Measurements from ENCODE around the gene STXBP5L.
"Not testable (repeated sequence)": the region's sequence is repeated elsewhere in the genome, so short reads cannot be mapped to it uniquely, and the experiment has no call there.

Gene STXBP5L

DNA sequence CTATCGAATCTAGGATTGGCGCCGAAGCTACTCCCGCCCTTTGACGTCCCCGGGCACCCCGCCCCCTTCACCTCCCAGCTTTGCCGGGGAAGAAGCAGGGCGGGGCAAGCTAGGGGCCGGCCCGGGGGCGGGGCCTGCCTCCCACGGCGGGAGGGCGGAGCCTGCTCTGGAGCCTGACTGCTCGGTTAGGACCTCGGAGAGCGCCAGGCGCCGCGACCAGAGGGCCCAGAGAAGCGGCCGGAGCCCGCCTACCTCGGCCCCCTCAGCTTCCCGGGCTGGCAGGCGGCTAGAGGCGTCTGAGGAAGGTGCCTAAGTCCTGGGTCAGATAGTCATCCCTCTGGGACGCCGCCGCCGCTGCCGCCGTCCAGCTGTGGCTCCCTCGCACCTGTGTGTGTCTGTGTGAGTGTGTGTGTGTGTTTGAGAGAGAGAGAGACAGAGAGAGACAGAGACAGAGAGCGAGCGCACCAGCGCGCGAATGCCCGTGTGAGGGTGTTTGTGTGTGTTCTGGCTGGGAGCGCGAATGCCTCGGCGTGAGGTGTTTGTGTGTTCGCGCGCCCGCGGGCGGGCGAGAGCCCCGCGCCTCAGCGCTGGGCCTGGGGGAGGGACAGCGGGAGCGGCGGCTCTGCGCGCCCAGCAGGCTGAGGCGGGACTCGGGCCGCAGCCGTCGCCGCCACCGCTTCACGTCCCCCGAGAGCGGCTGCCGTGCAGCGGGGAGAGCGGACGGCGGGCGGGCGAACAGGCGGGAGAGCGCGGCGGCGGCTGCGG is at the start of gene STXBP5L:
TSS of gene STXBP5L (plus strand) at position 176 of the 765 bp plus-strand sequence. CDS start 1,374 bp downstream, outside the sequence.
- DNase-seq (ENCODE audit: low read depth): peak; percentile 63

DNA sequence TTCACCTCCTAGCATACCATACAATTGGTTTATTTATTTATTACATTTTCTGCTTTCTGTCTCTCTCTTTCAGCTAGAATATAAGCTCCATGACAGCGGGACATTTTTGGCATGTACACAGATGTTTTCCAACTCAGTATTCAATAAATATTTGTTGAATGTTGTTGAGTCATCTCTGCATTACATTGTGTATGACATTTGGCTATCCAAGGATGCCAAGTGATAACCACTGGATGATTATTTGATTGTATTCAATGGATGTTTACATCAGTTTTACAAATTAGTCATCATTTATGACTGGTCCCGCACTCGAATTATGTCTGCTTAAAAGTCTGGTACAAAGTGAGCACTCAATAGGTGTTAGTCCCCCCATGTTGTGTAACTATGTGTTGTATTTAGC is 49.5 kb upstream of the STXBP5L start:
- no peak for DNase-seq (ENCODE audit: low read depth)

GRCh38 chr3:120864541-120864940 is 43.5 kb upstream of the STXBP5L start:
- no peak for DNase-seq (ENCODE audit: low read depth)

DNA sequence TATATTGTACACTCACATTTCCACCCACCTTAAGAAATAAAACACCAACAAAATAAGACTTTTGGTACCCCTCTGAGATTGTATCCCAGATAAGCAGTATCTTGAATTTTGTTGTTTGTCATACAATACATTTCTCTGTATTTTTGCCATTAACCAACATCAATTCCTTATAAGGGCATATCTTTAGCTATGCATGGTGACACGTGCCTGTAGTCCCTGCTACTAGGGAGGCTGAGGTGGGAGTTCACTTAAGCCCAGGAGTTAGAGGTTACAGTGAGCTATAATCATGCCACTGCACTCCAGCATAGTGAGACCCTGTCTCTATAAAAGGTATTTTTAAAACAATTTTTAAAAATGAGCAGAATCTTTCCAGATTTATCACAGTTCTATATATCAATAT is 32.5 kb upstream of the STXBP5L start:
- no peak for DNase-seq (ENCODE audit: low read depth)

DNA sequence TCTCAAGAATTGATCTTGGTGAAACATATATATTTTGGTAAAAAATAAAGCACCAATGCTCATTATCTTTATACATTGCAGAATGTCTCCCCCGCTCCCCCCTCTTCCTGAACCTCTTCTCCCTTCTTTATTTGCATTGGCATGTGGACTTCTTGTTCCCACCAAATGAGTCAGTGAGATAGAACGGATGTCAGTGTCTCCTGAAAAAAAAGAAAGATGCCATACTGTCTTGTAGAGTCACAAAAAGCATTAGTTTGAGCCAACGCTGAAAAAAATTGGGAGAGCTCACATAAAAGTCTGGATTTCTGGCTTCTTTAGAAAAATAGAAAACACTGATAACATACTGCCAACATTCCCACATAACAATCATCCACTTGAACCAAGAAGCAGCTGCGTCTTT is 32.0 kb upstream of the STXBP5L start:
- DNase-seq (ENCODE audit: low read depth): no peak

DNA sequence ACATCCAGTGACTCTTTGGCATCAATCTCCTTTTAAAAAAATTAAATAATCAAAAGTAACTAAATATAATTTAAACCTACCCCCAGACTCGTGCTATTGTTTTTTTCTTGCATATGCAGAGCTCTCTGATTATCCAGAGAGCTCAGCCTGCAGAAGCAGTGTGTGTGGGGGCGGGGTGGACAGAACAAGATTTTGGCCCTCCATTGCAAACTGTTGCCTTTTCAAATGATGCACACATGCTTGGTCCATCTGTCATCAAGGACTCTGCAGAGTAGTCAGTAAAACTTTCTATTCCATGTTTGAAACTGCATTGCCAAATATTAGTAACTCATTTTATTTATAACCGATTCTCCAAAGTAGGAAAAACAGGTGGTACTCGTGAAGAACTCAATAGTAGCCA is 28.6 kb upstream of the STXBP5L start:
- DNase-seq (ENCODE audit: low read depth): no peak

- DNase-seq (ENCODE audit: low read depth): no peak
Measured at GRCh38 chr3:120892921-120893320, 15.1 kb upstream of the STXBP5L start.

- peak; percentile 1 for DNase-seq (ENCODE audit: low read depth)
Measured at GRCh38 chr3:120894316-120895057, 13.5 kb upstream of the STXBP5L start.

- not testable (repeated sequence) for DNase-seq (ENCODE audit: low read depth)
Measured at GRCh38 chr3:120901716-120902115, 6.3 kb upstream of the STXBP5L start.

DNA sequence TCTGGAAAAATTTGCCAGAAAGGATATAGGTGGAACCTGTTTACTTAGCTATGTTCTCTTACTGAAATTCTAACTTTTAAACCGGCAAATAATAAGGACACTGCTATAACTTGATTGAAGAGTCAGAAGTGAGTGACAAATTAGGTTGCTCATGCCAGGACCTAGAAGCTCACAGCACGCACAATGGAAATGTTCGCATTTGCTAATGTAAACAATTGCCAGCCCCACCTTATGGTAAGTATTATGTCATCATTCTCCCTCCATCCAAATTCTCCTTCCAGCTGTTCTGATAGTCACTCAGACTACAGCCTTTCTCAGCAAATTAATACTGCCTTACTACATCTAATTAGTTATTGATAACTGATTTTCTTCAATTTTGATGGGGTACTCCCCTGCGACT is 4.8 kb upstream of the STXBP5L start:
- DNase-seq (ENCODE audit: low read depth): no peak

DNA sequence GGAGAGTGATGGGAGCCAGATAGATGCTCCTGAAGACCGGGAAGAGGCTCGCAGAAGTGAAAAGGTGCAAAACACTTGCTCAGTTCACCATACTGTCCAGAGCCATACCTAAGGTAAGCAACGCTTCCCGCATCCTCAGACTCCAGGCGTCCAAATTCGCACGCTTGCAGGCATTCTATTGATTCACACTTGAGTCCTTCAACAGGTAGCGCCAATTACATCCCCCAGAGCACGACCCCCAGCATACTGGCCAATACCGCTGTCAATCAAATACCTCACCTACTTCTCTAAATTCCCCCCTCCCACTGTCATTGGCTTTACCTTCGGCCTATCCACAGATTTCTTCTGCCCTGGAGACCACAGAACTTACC is 361 bp upstream of the STXBP5L start:
- DNase-seq (ENCODE audit: low read depth): no peak

- DNase-seq (ENCODE audit: low read depth): no peak
Measured at GRCh38 chr3:120908795-120909601, 993 bp downstream of the STXBP5L start.

- no peak for DNase-seq (ENCODE audit: low read depth)
Measured at GRCh38 chr3:120909602-120909878, 1.5 kb downstream of the STXBP5L start.

- no peak for DNase-seq (ENCODE audit: low read depth)
Measured at GRCh38 chr3:120926146-120926545, 18.1 kb downstream of the STXBP5L start.

GRCh38 chr3:120928991-120929390 is 21.0 kb downstream of the STXBP5L start:
- DNase-seq (ENCODE audit: low read depth): peak; percentile 4

GRCh38 chr3:120931593-120931992 is 23.6 kb downstream of the STXBP5L start:
- DNase-seq (ENCODE audit: low read depth): no peak

DNA sequence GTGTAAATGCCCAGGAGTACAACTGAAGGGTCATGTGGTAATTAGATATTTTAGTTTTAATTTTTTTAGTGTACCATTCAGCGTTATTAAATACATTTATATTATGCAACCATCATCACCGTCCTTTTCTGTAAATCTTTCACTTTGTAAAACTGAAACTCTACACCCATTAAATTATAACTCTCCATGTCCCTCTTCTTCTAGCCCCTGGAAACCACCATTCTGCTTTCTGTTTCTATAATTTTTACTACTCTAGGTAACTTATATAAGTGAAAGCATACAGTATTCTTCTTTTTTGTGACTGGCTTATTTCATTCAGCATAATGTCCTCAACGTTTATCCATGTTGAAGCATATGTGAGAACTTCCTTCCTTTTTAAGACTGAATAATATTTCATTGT is 48.1 kb downstream of the STXBP5L start:
- DNase-seq (ENCODE audit: low read depth): no peak

DNA sequence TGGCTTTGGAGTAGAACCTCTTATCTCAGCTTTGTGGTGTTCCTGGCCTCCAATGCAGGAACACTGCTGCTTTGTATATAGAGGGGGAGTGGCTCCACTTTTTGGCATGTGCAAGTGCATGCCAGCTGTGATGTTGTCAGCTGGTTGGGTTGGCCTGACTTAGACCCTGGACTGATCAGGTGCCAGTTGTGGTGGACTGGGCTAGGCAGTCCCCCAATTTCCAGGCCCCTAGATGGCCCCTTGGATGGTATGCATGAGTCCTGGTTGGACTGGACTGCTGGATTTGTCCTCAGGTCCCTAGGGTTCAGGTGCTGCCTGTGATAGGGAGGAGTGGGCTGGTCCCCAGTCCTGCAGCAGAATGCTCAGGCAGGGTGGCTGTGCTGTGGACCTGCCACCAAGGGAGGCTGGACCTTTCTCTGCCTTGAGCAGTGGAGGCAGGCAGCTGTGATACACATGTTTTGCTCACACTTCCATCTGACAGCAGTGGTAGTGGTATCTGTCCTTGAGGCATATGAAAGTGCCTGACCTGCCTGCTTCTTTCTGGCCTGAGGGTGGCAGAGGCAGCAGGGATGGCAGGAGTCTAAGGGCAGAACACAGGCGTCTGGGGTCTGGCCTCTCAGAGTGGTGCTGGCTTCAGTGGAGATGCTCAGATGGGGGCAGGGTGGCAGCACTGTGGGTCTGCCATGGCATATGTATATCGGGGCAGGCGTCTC is 74.8 kb downstream of the STXBP5L start:
- DNase-seq (ENCODE audit: low read depth): no peak

DNA sequence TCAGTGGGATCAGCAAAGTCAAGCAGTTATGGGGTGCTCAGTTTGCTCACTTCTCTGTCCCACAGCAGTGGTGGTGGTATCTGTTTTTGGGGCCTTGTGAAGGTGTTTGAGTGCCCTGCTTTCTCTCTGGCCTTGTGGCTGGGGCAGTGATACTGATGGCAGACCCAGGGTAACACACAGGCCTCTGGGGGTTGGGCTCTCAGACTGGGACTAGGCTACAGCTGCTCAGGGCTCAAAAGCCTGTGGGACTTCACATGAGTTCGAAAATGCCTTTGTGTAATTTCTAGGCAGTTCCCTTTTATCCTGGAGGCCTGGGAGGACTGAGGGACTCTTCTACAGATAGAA is 75.3 kb downstream of the STXBP5L start:
- DNase-seq (ENCODE audit: low read depth): no peak

DNA sequence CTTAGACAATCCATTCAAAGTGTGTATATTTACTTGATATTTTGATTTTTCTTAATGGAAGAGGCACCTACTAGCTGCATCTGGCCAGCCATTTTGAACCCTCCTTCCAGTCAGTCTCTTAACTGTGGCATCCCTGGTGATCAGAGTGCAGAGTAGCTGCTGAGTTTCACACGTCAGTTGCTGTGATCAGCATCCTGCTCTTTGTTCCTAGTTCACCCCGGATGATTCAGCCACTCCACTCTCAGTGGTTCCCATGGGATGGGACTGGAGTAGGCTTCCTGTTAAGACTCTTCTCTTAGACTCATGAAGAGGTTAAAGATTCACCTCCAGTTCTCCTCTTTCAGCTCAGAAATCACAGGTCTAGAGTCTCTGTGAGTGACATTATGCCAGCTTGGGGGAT is 75.8 kb downstream of the STXBP5L start:
- no peak for DNase-seq (ENCODE audit: low read depth)

DNA sequence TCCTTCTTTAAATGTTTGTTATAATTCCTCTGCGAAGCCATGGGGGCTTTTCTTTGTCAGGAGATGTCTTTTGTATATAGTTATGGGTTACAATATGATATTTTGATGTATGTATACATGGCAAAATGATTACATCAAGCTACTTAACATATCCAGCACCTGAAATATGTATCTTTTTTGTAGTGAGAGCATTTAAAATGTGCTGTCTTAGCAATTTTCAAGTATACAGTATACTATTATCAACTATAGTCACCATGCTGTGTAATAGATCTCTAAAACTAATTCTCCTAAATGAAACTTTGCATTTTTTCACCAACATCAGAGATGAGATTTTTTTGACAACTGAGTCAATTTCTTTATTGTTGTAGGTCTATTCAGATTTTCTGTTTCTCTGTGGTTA is 77.2 kb downstream of the STXBP5L start:
- no peak for DNase-seq (ENCODE audit: low read depth)

- no peak for DNase-seq (ENCODE audit: low read depth)
Measured at GRCh38 chr3:120988994-120989393, 81.0 kb downstream of the STXBP5L start.

Data from amniotic epithelial cell (primary cell).